ENCODE results near the gene RHCG. TPM values are rescaled to one million over a fixed set of nuclear protein-coding genes. Genes with fewer than 3 reads are reported as not detected.

The RHCG gene
- total RNA-seq, 1 experiment from 2014 or later: 3.0 TPM

DNA sequence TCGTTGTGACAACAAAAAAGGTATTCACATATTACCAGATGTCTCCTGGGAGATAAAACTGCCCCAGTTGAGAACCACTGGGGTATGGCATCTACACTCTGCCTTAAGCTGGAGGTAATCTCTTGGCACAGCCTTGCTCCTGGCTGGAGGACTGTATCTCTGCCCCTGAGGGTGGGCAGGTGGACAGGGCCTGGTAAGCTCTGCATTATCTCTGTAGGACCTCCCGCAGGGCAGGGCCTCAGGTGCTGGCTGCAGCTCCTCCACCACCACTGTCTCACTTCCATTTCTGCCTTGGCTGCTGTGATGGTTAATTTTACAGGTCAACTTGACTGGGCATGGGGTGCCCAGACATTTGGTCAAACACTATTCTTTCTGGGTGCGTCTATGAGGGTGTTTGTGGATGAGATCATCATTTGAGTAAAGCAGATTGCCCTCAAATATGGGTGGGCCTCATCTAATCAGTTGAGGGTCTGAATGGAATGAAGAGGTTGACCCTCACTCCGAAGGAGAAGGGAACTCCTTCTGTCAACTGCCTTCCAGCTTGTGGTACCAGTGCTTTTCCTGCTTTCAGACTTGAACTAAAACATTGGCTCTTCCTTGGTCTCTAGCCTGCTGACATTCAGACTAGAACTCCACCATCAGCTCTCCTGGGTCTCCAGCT, 9.8 kb upstream of the RHCG start:
- BruUV-seq (replicated peaks): no TSS peak

DNA sequence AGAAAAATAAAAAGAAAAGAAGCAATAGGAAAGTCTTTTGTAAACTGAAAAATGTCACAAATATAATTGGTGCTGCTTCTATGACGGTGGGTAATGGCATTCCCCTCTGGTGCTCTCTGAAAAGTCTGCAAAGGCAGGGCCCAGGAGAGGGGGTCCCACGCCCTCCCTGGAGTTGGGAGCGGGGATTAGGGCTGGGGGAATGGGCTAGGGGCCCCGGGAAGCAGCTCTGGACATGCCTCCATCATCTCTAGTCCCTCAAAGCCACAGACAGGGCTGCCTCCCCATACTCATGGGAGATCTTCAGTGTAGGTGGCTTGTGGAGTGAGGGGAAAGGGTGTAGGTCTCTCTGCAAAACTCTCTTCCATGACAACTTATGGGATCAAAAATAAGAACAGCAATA, 7.8 kb upstream of the RHCG start:
- TF ChIP-seq POLR2AphosphoS5 (IDR thresholded peaks at IDR 0.05; ENCODE audit: low read depth, low read length) (no peak), SIN3A (IDR thresholded peaks at IDR 0.05; ENCODE audit: borderline replicate concordance, insufficient read depth, low read depth, low read length) (no peak), TCF7L2 (IDR thresholded peaks at IDR 0.05; ENCODE audit: low read depth, low read length) (no peak)
- TF ChIP-seq, protein P1, sequence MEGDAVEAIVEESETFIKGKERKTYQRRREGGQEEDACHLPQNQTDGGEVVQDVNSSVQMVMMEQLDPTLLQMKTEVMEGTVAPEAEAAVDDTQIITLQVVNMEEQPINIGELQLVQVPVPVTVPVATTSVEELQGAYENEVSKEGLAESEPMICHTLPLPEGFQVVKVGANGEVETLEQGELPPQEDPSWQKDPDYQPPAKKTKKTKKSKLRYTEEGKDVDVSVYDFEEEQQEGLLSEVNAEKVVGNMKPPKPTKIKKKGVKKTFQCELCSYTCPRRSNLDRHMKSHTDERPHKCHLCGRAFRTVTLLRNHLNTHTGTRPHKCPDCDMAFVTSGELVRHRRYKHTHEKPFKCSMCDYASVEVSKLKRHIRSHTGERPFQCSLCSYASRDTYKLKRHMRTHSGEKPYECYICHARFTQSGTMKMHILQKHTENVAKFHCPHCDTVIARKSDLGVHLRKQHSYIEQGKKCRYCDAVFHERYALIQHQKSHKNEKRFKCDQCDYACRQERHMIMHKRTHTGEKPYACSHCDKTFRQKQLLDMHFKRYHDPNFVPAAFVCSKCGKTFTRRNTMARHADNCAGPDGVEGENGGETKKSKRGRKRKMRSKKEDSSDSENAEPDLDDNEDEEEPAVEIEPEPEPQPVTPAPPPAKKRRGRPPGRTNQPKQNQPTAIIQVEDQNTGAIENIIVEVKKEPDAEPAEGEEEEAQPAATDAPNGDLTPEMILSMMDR (IDR thresholded peaks at IDR 0.05): no peak
- TF ChIP-seq, protein P2, sequence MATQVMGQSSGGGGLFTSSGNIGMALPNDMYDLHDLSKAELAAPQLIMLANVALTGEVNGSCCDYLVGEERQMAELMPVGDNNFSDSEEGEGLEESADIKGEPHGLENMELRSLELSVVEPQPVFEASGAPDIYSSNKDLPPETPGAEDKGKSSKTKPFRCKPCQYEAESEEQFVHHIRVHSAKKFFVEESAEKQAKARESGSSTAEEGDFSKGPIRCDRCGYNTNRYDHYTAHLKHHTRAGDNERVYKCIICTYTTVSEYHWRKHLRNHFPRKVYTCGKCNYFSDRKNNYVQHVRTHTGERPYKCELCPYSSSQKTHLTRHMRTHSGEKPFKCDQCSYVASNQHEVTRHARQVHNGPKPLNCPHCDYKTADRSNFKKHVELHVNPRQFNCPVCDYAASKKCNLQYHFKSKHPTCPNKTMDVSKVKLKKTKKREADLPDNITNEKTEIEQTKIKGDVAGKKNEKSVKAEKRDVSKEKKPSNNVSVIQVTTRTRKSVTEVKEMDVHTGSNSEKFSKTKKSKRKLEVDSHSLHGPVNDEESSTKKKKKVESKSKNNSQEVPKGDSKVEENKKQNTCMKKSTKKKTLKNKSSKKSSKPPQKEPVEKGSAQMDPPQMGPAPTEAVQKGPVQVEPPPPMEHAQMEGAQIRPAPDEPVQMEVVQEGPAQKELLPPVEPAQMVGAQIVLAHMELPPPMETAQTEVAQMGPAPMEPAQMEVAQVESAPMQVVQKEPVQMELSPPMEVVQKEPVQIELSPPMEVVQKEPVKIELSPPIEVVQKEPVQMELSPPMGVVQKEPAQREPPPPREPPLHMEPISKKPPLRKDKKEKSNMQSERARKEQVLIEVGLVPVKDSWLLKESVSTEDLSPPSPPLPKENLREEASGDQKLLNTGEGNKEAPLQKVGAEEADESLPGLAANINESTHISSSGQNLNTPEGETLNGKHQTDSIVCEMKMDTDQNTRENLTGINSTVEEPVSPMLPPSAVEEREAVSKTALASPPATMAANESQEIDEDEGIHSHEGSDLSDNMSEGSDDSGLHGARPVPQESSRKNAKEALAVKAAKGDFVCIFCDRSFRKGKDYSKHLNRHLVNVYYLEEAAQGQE (IDR thresholded peaks at IDR 0.05; ENCODE audit: insufficient read depth in 1 of 2, low read depth in 2 of 2, low read length in 1 of 2): no peak
- ATAC-seq (no peak), DNase-seq (ENCODE audit: low read depth, low spot score) (no peak)
- Histone ChIP-seq H3K4me1 (ENCODE audit: control insufficient read depth, insufficient read depth, low read length) (peaks cover 2% of the 10 kb centered on the region), H3K9me3 (ENCODE audit: control insufficient read depth, insufficient read depth, low read depth, low read length) (no peaks in the 10 kb centered on the region), H3K4me3 (ENCODE audit: low read depth in 2 of 2, low read length in 2 of 2) (no peak overlapping the region), H3K27me3 (ENCODE audit: control insufficient read depth, insufficient read depth, low read length) (no peaks in the 10 kb centered on the region), H3K27ac (ENCODE audit: low read length) (no peak overlapping the region), H3K36me3 (ENCODE audit: control insufficient read depth, insufficient read depth, low read length) (no peaks in the 10 kb centered on the region; the same call in 1 of the 2 replicates)
- POLR2A ChIA-PET: no interaction called here
- CTCF ChIA-PET: no interaction called here
- intact Hi-C loops (cut with micrococcal nuclease; ENCODE audit: unreplicated experiment) (no loop called here), in situ Hi-C loops (cut with HindIII; ENCODE audit: low pct_unique_long_range_greater_than_20kb, low sequenced_read_pairs) (no loop called here)
- no TSS peak for BruUV-seq (replicated peaks)

More for the DNA sequence above, 9.8 kb upstream of the RHCG start:
- TF ChIP-seq, protein P1 (IDR thresholded peaks at IDR 0.05): no peak
- TF ChIP-seq TCF7L2 (IDR thresholded peaks at IDR 0.05; ENCODE audit: low read depth, low read length): no peak
- no peak for TF ChIP-seq SIN3A (IDR thresholded peaks at IDR 0.05; ENCODE audit: borderline replicate concordance, insufficient read depth, low read depth, low read length)
- TF ChIP-seq, protein P2 (IDR thresholded peaks at IDR 0.05; ENCODE audit: insufficient read depth in 1 of 2, low read depth in 2 of 2, low read length in 1 of 2): no peak
- no peak for TF ChIP-seq POLR2AphosphoS5 (IDR thresholded peaks at IDR 0.05; ENCODE audit: low read depth, low read length)
- Histone ChIP-seq H3K36me3 (ENCODE audit: control insufficient read depth, insufficient read depth, low read length) (no peaks in the 10 kb centered on the region; the same call in 1 of the 2 replicates), H3K9me3 (ENCODE audit: control insufficient read depth, insufficient read depth, low read depth, low read length) (no peaks in the 10 kb centered on the region), H3K4me1 (ENCODE audit: control insufficient read depth, insufficient read depth, low read length) (no peaks in the 10 kb centered on the region), H3K27me3 (ENCODE audit: control insufficient read depth, insufficient read depth, low read length) (no peaks in the 10 kb centered on the region), H3K27ac (ENCODE audit: low read length) (no peak overlapping the region), H3K4me3 (ENCODE audit: low read depth in 2 of 2, low read length in 2 of 2) (no peak overlapping the region)
- in situ Hi-C loops (cut with HindIII; ENCODE audit: low pct_unique_long_range_greater_than_20kb, low sequenced_read_pairs): no loop called here
- DNase-seq (ENCODE audit: low read depth, low spot score) (no peak), ATAC-seq (no peak)
- ChIA-PET CTCF (no interaction called here), POLR2A (interaction anchor here (0.7 kb wide), 1 partner anchor 418 kb away, joined by 3 read pairs; the partner anchor contains the start of gene ABHD2)
- intact Hi-C loops (cut with micrococcal nuclease; ENCODE audit: unreplicated experiment): no loop called here
